MG63 (cell line): ENCODE results near the gene MARCHF6. TPM values are rescaled to one million over a fixed set of nuclear protein-coding genes. Genes with fewer than 3 reads are reported as not detected.
"Not testable (repeated sequence)": the region's sequence is repeated elsewhere in the genome, so short reads cannot be mapped to it uniquely, and the experiment has no call there.

ENCODE experiments used
- DNase-seq: peaks from one replicate; pipeline ENCODE4 v3.0.0-alpha.2; 2020
- H3K27me3 ChIP-seq: fragments of 250-450 bp; sonication (Bioruptor Pico); 2 replicates; pipeline ENCODE4 v1.5.1; 2020; ENCODE audit warnings: mild to moderate bottlenecking, moderate library complexity
- H3K36me3 ChIP-seq: fragments of 250-450 bp; sonication (Bioruptor Pico); 2 replicates; pipeline ENCODE4 v1.5.1; 2020; ENCODE audit warnings: mild to moderate bottlenecking, moderate library complexity
- H3K4me3 ChIP-seq: fragments of 250-450 bp; sonication (Bioruptor Pico); 2 replicates; pipeline ENCODE4 v1.5.1; 2020; ENCODE audit warnings: mild to moderate bottlenecking, moderate library complexity
- H3K9me3 ChIP-seq: fragments of 250-450 bp; sonication (Bioruptor Pico); 2 replicates; pipeline ENCODE4 v1.5.1; 2020; ENCODE audit warnings: mild to moderate bottlenecking, moderate library complexity
- total RNA-seq: library from RNA; depleted of rRNA; stranded (reverse); fragments of >200 nt; shearing (Covaris generic); gene quantifications from 2 replicates; pipeline ENCODE4 v1.2.3, GENCODE V29; 2014; ENCODE audit warnings: low replicate concordance

MARCHF6 gene
- total RNA-seq, 1 experiment from 2014 or later = 72.8 TPM

DNA sequence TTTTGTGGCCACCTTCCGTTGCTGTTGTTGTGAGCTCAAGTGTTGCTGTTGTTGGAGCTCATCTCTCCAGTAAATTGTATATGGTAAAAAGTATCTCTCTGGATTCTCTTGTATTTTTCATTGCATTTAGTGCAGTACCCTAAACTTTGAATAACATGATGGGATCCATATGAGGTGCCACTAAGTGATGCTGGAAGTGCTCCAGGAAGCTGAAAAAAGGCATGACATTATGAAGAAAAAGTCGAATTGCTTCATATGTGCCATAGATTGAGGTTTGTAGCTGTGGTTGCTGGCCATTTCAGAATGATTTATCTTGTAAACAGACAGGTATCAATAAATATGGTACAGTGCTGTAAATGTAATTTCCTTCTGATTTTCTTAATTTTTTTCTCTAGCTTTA, 5.5 kb downstream of the MARCHF6 start:
- DNase-seq = no peak
- H3K36me3 ChIP-seq = peaks cover 37% of the 10 kb centered on the region
- H3K9me3 ChIP-seq = no peaks in the 10 kb centered on the region; the same call in 1 of the 2 replicates
- H3K27me3 ChIP-seq = no peaks in the 10 kb centered on the region
- no peak overlapping the region for H3K4me3 ChIP-seq

DNA sequence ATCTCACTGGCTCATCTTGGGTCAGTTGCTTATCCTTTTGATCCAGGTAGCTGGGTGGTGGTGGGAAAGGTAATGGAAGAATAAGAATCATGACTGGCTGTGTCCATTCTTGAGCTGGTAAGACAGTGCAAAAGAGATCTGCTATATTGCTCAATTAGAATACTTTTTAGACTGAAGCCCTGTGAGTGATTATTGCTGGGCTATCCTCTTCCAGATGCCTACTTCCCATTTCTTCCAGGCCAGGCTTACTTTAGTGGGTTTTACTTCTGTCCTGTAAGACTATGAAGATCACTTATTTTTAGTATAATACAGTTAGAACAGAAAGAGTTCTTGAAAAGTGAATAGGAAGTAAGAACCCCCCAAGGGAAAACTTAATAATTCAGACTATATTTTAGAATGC, 7.2 kb downstream of the MARCHF6 start:
- Histone ChIP-seq H3K27me3 (no peaks in the 10 kb centered on the region), H3K4me3 (no peak overlapping the region), H3K36me3 (peaks cover 39% of the 10 kb centered on the region), H3K9me3 (no peaks in the 10 kb centered on the region)
- no peak for DNase-seq

GRCh38 chr5:10363519-10364185, 10.2 kb downstream of the MARCHF6 start:
- H3K4me3 ChIP-seq = no peak overlapping the region
- H3K36me3 ChIP-seq = peaks cover 25% of the 10 kb centered on the region
- DNase-seq = no peak
- no peaks in the 10 kb centered on the region for H3K27me3 ChIP-seq
- H3K9me3 ChIP-seq = no peaks in the 10 kb centered on the region

GRCh38 chr5:10364186-10364689, 10.7 kb downstream of the MARCHF6 start:
- H3K9me3 ChIP-seq = no peaks in the 10 kb centered on the region
- H3K36me3 ChIP-seq = peaks cover 19% of the 10 kb centered on the region
- no peak for DNase-seq
- H3K27me3 ChIP-seq = no peaks in the 10 kb centered on the region
- no peak overlapping the region for H3K4me3 ChIP-seq

DNA sequence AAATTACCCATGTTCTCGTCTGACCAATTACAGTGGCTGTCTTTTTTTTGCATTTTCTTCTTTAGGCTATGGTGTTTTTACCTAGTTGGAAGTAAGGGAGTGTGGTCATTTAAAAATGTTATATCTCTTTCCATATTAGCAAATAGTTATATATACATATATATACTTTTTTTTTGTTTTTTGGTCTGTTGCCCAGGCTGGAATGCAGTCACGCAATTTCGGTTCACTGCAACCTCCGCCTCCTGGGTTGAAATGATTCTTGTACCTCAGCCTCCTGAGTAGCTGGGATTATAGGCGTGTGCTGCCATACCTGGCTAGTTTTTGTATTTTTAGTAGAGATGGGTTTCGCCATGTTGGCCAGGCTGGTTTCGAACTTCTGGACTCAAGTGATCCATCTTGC, 12.3 kb downstream of the MARCHF6 start:
- Histone ChIP-seq H3K4me3 (no peak overlapping the region), H3K9me3 (no peaks in the 10 kb centered on the region), H3K36me3 (peaks cover 11% of the 10 kb centered on the region), H3K27me3 (no peaks in the 10 kb centered on the region)
- no peak for DNase-seq

DNA sequence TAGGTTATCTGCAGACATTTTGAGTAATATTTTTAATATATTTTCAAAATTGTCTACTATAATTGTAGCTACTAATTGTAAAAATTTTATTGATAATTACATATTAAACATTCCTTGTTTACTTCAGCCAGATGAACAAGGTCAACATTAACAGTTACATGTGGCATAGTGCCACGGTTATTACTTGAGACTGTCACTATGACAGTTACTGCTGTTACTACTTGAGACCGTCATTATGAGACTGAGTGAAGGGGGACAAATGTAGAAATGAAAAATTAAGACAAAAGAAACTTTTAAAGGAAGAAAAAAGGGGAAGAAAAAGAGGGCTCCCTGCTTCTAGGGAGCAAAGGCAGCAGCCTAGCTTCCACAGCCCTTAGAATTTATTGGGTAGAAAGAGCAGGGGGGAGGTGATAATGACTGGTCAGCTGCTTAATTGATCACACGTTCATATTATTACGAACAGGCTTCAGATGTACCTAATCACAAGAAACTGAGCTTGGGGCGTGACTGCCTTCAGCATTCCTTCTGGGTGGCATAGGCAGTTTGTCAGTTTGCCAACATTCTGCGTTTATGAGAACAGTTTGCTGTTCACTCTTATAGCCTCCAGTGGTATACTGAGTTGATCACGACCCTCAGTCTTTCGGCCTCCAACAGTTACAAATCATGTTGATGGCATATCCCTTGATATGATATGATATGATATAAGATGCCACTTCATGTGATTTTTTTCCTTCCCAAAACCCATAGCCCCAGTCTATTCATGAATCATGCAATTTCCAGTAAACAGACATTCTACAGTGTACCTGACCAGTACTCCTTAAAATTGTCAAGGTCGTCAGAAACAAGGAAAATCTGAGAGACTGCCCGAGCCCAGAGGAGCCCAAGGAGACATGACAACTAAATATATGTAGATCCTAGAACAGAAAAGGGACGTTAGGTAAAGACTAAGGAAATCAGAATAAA, 13.1 kb downstream of the MARCHF6 start:
- no peaks in the 10 kb centered on the region for H3K9me3 ChIP-seq
- H3K4me3 ChIP-seq = no peak overlapping the region

DNA sequence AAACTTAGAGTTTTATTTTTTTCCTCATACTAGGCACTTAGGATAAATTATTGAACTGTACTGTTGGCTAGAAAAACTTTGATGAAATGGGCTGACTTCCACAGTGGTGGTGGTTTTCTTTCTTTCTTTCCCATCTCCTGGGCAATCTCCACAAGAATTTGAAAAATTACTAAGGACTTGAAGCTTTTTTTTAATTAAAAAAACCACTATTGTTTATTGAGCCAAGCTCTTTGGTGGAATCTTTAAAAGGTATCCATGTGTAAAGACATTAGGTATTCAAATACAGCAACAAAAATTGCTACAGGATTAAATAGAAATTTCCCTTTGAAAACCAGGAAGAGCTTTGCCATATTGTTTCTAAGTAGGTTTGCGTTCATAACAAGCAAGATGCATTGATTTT, 14.1 kb downstream of the MARCHF6 start:
- H3K36me3 ChIP-seq = peaks cover 7% of the 10 kb centered on the region
- DNase-seq = no peak
- H3K9me3 ChIP-seq = no peaks in the 10 kb centered on the region
- H3K4me3 ChIP-seq = no peak overlapping the region
- no peaks in the 10 kb centered on the region for H3K27me3 ChIP-seq

More for the DNA sequence above, 13.1 kb downstream of the MARCHF6 start:
- peak; percentile 72 for DNase-seq
- H3K36me3 ChIP-seq = peaks cover 11% of the 10 kb centered on the region
- H3K27me3 ChIP-seq = no peaks in the 10 kb centered on the region

GRCh38 chr5:10370931-10371330, 17.4 kb downstream of the MARCHF6 start:
- Histone ChIP-seq H3K36me3 (peaks cover 3% of the 10 kb centered on the region), H3K9me3 (no peaks in the 10 kb centered on the region), H3K27me3 (no peaks in the 10 kb centered on the region), H3K4me3 (no peak overlapping the region)
- DNase-seq = no peak

GRCh38 chr5:10371369-10371768, 17.9 kb downstream of the MARCHF6 start:
- H3K4me3 ChIP-seq, DNase-seq, H3K27me3 ChIP-seq: not testable (repeated sequence)

GRCh38 chr5:10372726-10373709, 19.5 kb downstream of the MARCHF6 start:
- H3K27me3 ChIP-seq = no peaks in the 10 kb centered on the region
- peaks cover 19% of the 10 kb centered on the region for H3K36me3 ChIP-seq
- H3K9me3 ChIP-seq = no peaks in the 10 kb centered on the region
- no peak overlapping the region for H3K4me3 ChIP-seq
- no peak for DNase-seq

More at GRCh38 chr5:10371369-10371768, 17.9 kb downstream of the MARCHF6 start:
- not testable (repeated sequence) for H3K9me3 ChIP-seq, H3K36me3 ChIP-seq

DNA sequence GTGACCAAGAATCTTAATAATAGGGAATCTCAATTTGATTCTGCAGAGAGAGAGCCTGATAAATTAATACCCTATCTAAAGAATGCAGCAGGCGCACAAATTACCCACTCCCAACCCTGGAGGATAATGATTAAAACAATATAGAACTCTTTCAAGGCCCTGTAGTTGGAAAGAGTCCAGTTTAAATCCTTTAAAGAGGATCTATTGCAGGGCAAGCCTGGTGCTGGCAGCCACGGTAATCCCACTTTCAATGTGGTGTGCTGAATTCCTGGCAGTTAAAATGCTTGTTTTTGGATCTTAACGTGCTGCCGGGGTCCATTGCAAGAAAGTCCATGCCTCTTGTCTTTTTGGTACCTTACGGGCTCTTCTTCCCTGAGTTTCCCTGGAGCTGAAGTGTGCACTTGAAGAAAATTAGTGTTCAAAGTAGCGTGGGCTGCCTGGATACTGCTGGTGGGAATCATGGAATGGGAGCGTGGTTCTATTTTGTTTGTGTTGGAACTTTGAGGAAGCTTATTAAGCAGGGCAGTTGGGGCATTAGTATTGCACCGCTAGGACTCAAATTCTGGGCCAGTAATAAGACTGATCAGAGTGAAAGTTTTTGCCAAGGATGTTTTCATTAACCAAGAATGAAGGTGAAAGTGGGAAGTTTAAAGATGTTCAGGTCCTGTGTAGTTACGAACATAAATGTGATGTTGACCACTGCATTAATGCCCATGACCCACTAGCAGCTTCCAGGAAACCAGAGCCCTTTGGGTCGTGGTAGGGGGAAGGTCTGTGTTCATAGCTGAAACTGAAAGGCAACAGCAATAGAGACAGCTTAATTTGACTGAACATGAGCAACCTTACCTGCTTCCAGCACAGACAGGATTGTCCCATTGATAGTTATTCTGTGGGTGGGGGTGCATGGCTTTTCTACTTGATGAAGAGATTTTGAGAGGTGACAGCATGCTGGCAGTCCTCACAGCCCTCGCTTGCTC, 20.8 kb downstream of the MARCHF6 start:
- Histone ChIP-seq H3K27me3 (no peaks in the 10 kb centered on the region), H3K4me3 (no peak overlapping the region), H3K36me3 (peaks cover 32% of the 10 kb centered on the region), H3K9me3 (no peaks in the 10 kb centered on the region)
- DNase-seq = peak; percentile 33

DNA sequence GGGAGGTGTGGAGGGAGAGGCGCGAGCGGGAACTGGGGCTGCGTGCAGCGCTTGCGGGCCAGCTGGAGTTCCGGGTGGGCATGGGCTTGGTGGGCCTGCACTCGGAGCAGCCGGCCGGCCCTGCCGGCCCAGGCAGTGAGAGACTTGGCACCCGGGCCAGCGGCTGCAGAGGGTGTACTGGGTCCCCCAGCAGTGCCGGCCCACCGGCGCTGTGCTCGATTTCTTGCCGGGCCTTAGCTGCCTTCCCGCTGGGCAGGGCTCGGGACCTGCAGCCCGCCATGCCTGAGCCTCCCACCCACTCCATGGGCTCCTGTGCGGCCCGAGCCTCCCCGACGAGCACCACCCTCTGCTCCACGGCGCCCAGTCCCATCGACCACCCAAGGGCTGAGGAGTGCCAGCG, 21.7 kb downstream of the MARCHF6 start:
- not testable (repeated sequence) for H3K27me3 ChIP-seq, DNase-seq, H3K4me3 ChIP-seq, H3K9me3 ChIP-seq
- H3K36me3 ChIP-seq = peaks cover 41% of the 10 kb centered on the region

DNA sequence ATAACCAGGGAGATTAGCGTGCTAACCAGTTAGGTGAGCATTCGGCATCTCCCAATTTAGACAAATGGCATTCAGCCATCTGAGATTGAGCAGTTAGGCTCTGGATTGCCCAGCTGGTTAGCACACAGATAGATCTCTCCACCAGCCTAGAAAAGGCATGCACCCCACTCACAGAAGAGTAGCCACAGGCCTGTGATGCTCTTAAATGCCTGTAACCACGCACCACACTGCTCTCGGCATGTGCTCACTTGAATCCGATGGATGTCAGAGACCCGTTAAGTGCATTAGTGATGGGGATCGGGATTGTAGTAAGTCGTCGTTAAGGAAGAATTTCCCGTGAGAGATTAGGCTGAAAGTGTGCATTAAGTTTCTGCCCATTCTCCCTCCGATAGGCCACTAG, 23.0 kb downstream of the MARCHF6 start:
- Histone ChIP-seq H3K9me3 (no peaks in the 10 kb centered on the region), H3K4me3 (no peak overlapping the region), H3K27me3 (no peaks in the 10 kb centered on the region), H3K36me3 (peaks cover 53% of the 10 kb centered on the region)
- DNase-seq = no peak

DNA sequence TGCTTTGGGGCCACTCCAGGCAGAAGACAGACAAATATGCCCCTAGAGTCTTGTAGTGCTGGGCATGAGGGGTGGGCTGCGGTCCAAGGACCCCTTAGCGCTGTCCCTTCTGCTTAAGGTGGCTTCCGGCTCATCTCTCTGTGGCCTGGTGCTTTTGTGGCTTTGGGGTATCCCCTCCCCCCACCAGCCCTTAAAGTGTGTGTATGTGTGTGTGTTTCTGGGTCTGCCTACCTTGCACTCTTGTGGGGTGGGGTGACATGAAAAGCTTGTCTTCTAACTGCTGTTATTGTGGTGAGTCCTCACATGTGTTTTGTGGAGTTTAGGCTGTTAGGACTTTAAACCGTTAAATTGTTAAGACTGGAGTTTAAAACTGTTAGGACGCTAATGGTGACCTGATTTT, 23.6 kb downstream of the MARCHF6 start:
- no peak for DNase-seq
- peaks cover 58% of the 10 kb centered on the region for H3K36me3 ChIP-seq
- H3K4me3 ChIP-seq = no peak overlapping the region
- H3K9me3 ChIP-seq = no peaks in the 10 kb centered on the region
- H3K27me3 ChIP-seq = no peaks in the 10 kb centered on the region

DNA sequence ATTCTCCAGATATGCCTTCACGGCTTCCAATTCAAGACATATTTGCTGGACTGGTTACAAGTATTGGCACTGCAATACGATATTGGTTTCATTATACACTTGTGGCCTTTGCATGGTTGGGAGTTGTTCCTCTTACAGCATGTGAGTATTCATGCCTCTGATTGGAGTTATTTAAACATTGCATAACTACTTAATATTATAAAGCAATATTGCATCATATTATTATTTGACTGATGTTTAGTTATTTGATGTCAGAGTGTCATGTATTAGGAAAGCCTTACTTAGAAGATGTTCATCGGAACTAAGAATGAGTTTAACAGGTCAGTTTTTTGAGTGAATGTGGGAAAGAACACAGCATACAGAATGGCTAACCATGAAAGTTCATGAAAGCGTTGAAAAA, 28.3 kb downstream of the MARCHF6 start:
- no peak for DNase-seq
- no peak overlapping the region for H3K4me3 ChIP-seq
- H3K9me3 ChIP-seq = no peaks in the 10 kb centered on the region
- no peaks in the 10 kb centered on the region for H3K27me3 ChIP-seq
- peaks cover 91% of the 10 kb centered on the region for H3K36me3 ChIP-seq
